ENCODE data around the gene MYOZ2.
"Not testable (repeated sequence)": the region's sequence is repeated elsewhere in the genome, so short reads cannot be mapped to it uniquely, and the experiment has no call there.

Gene MYOZ2

DNA sequence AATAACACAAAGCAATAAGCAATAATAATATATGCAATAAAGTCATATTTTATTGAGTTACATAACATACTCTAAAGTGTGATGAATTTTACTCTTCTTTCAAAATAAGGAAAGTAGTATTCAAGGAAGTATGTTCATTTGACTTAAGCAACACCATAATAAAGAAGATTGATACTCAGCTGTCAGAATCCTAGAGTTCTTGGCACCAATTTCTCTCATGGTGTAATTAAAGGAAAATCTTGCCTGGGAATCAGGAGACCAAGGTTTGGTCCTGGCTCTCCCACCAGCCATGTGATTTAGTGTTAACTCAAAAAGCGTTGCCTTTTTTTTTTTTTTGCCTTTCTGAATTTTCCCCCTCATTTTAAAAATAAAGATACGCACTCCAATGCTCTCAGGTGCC, 17.1 kb downstream of the MYOZ2 start:
- no peak overlapping the region for H3K4me3 ChIP-seq (ENCODE audit: low read depth, low read length)
- no peak for TF ChIP-seq CTCF (IDR thresholded peaks at IDR 0.05; ENCODE audit: insufficient read depth, low read depth, low read length, missing control alignments)
- DNase-seq (ENCODE audit: low read depth) = no peak

DNA sequence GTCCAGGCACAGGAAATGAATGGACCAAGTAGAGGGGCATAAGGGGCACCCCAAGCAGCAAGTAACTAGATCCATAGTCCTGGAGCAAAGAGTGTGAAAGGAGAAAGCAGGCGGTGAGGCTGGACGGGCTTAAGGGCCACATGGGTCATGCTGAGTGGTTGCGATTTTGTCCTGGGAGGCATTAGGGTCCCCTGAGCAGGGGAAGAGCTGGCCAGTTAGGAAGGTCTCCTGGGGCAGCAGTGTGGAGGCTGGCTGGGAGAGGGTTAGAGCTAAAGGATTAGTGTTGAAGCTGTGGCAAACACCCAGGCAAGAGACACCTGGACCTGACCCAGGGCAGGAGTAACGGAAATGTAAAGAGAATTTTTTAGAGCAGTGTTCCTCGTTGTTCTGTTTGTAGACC, 26.5 kb downstream of the MYOZ2 start:
- DNase-seq (ENCODE audit: low read depth) = no peak
- no peak overlapping the region for H3K4me3 ChIP-seq (ENCODE audit: low read depth, low read length)
- TF ChIP-seq CTCF (IDR thresholded peaks at IDR 0.05; ENCODE audit: insufficient read depth, low read depth, low read length, missing control alignments) = no peak

- TF ChIP-seq CTCF (IDR thresholded peaks at IDR 0.05; ENCODE audit: insufficient read depth, low read depth, low read length, missing control alignments) = no peak
- DNase-seq (ENCODE audit: low read depth) = no peak
- no peak overlapping the region for H3K4me3 ChIP-seq (ENCODE audit: low read depth, low read length)
Measured at GRCh38 chr4:119165767-119166166, 30.1 kb downstream of the MYOZ2 start.

DNA sequence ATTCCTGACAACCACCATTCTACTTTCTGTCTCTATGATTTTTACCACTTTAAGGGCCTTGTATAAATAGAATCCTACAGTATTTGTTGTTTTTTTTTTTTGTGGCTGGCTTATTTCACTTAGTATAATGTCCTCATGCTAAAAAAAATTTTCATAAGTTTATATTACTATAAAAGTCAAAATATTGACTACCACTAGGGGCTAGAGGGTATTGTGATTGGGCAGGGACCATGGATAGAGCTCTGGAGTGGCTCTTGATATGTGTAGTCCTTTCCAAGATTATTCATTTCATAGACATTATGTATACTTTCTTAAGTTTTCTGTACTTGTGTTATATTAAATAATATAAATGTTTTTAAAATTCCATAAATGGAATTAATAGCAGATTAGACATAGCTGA, 34.6 kb downstream of the MYOZ2 start:
- DNase-seq (ENCODE audit: low read depth) = no peak
- no peak overlapping the region for H3K4me3 ChIP-seq (ENCODE audit: low read depth, low read length)
- no peak for TF ChIP-seq CTCF (IDR thresholded peaks at IDR 0.05; ENCODE audit: insufficient read depth, low read depth, low read length, missing control alignments)

- H3K4me3 ChIP-seq (ENCODE audit: low read depth, low read length) = no peak overlapping the region
- no peak for TF ChIP-seq CTCF (IDR thresholded peaks at IDR 0.05; ENCODE audit: insufficient read depth, low read depth, low read length, missing control alignments)
- no peak for DNase-seq (ENCODE audit: low read depth)
Measured at GRCh38 chr4:119172223-119172622, 36.6 kb downstream of the MYOZ2 start.

DNA sequence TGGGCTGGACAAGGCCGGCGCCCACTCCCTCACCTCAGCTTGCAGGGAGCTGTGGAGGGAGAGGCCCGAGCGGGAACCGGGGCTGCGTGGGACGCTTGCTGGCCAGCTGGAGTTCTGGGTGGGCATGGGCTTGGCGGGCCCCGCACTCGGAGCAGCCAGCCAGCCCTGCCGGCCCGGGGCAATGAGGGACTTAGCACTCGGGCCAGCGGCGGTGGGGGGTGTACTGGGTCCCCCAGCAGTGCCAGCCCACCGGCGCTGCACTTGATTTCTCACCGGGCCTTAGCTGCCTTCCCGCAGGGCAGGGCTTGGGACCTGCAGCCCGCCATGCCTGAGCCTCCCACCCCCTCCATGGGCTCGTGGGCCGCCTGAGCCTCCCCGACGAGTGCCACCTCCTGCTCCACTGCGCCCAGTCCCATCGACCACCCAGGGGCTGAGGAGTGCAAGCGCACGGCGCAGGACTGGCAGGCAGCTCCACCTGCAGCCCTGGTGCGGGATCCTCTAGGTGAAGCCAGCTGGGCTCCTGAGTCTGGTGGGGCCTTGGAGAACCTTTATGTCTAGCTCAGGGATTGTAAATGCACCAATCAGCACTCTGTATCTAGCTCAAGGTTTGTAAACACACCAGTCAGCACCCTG, 38.2 kb downstream of the MYOZ2 start:
- H3K4me3 ChIP-seq (ENCODE audit: low read depth, low read length); DNase-seq (ENCODE audit: low read depth): not testable (repeated sequence)

DNA sequence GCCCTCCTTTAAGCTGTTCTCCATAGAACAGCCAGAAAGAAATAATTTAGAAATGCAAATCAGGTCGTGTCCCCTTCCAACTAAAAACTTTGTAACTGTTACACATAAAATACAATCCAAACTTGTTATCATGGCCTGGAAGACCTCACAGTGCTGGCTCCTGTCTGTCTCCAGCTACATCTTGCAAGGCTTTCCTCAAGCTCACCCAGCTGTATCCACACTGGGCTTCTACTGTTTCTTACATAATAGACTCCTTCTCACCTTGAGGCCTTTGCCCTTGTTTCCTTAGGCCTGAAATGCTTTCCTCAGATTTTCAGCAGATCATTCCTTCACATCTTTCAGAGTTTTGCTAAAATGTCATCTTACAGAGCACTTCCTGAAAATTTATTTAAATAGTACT, 43.4 kb downstream of the MYOZ2 start:
- H3K4me3 ChIP-seq (ENCODE audit: low read depth, low read length) = no peak overlapping the region
- TF ChIP-seq CTCF (IDR thresholded peaks at IDR 0.05; ENCODE audit: insufficient read depth, low read depth, low read length, missing control alignments) = no peak
- no peak for DNase-seq (ENCODE audit: low read depth)
